NCI-H1092 (cell line): ENCODE measurements around the gene DSTN.
"Not testable (repeated sequence)": the region's sequence is repeated elsewhere in the genome, so short reads cannot be mapped to it uniquely, and the experiment has no call there.

ENCODE experiments used
- DNase-seq: peaks from one replicate; lab custom pipeline; 2025; lab: John Stamatoyannopoulos, UW

The DSTN gene

DNA sequence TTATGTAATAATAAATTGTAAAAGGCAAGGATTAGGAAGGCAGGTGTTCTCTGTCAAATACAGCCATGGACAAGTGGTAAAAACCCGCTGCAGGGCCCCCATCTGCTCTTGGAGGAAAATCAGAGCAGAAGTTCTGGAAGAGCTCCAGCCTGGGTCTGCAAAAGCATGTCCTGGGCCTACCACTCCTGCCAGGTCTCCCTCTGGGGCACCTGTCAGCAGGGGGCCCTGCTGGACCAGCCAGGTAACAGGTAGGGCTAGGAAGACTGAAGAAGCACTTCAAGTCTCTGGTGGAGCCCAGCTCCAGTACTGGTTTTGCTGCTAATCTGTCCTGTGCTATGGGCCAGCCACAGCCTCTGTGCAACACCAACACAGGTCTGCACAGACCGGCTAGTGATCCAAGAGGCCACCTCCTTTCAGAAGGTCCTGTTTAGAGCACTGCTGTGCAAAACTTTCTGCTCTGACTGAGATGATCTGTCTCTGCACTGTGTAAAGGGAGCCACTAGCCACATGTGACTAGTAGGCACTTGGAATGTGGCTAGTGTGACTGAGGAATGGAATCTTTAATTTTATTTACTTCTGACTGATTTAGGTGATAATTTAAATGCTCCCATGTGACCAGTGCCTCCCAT is 82.0 kb downstream of the DSTN start:
- DNase-seq, result no peak

DNA sequence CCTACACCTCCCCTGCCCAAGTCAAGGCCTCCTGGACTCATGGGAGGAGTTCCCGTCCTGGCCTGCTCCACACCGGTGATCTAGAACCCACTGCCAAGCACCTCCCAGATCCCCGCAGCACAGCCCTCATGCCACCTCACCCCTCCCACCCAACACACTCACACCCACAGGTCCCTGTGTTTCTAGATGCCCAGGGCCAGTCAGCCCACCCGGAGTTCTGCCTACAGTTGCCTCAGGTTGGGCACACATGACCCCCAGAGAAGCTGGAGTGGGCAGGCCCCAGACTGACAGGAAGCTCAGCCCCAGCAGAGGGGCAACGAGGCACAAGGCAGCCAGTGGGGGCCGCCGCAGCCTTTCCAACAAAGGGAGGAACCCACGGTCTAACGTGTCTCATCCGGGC is 82.5 kb downstream of the DSTN start:
- DNase-seq, result no peak

DNA sequence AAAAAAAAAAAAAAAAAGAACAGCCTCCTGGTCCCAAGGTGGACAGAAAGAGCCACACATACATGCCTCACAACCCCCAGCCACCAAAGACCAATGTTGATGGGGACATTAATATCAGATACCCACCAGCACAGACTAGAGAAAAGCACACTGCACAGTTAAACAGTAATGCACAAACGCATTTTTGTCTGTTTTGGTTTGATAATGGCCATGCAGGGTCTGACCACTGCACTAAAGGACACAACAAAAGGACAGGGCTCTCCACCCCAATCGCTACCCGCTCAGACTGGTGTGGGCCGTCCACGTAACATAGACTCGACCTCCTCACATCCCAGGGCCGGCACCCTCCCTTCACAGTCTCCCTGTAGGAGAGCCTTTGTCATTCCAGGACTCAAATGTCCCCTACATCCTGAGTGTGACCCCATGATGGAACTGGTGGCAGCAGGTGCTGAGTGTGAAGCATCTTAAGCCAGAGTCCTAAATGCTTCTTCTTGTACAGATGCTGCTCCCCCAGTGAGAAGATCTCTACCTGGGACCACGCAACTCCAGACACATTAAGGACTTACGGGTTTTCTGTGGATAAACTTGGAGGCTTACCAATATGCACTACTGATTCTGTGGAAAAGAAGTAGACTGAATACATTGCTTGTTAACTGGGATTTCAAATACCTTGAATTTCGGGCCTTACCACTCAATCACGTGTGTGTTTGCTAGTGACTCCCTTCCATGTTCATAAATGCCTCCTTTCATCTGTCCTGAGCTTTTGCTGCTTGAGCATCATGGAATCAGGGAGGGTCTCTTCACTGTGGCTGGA is 84.2 kb downstream of the DSTN start:
- DNase-seq, result no peak

DNA sequence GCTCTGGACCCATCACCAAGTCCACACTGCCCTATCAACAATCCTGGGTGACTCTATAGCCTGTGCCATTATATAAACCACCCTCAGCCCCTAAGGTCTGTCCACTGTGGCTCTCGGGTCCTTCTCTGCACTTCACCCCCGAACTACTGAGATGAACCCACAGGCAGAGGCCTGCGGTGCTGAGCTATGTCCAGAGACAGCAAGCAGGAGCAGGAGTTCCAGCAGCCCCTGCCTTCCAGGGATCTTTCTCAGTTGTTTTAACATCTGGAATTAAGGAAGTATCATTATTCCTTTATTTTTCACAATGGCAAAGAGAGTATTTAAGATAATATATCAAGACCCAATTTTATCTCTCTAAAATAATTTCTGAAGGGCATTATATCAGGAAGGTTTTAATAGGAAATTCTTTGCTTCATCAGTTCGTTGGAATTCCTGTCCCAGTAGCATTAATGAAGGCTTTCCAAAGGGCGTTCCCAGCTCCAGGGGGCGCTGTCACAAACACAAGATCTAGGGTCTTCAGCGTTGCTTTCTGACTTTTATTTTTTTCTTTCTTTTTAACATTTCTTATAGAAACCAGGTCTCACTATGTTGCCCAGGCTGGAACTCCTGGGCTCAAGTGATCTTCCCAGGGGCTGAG is 84.9 kb downstream of the DSTN start:
- no peak for DNase-seq

DNA sequence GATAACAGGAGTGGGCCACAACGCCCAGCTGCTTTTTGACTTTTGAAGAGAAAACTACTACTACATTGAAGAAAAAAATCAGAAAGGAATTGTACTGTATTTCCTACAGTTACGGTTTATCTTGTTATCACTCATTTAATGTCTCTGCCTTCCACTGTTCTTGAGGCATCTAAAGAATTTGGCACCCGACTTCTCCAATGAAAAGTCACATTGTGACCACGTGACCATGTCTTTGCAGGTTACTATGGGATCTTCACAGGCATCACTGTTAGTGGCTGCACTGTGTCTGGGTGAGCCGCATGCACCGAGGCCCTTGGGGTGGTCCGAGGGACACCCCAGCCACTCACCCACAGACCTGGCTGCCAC is 85.4 kb downstream of the DSTN start:
- DNase-seq, result no peak

DNA sequence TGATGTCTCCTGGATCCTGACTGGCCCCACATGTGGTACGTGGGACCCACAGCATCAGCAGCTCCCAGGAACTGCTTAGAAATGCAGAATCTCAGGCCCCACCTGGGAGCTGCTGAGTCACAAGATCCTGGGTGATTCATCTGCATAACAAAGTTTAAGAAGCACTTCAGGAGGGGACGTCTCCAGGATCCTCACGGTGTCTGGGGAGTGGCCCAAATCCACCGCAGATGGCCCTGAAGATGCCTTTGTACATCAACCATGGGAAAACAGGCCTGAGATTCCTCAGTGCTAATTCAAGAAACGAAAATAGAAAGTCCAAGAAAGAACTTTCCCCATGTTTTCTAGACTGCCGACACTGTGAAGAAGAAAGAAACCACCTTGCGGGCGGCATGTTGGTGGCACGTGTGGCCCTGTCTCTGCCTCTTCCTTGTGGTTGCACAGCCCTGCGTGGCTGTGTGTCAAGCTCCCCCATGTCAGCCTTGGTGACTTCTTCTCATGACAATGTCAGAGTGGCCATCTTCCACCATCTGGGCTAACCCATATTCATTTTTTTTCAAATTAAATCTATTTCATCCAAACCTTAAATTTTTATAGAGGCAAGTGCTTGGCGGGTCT is 86.1 kb downstream of the DSTN start:
- DNase-seq, result no peak

DNA sequence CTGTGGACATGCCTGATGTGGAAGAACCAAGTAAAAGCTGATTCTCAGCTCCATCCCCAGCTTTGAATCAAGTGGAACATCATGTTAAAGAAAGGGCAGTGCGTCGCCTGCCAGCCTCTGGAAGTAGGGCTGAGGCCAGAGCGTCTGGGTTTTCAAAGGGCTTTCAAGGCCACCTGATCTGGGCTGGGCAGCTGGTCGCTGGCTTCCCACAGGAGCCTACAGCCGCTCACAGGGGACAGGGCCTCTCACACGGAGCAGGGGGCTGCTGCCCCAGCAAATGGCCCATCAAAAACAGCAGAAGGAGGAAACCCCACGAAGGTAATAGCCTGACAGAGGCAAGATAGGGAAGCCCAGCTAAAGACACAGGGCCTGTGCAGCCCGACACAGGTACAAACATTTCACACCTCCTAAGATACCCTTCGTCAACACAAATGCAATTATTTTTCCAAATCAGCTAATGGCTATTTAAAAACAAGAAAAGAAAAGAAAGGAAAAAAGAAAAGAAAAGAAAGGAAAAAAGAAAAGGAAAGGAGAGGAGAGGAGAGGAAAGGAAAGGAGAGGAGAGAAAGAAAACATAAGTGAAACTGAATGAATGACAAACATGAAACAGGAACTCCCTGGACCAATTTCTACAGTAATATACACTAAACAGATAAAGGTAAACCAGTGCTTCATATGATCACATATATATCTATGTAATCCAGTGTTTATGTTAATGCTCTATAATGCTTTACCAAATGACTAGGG is 87.4 kb downstream of the DSTN start:
- no peak for DNase-seq

DNA sequence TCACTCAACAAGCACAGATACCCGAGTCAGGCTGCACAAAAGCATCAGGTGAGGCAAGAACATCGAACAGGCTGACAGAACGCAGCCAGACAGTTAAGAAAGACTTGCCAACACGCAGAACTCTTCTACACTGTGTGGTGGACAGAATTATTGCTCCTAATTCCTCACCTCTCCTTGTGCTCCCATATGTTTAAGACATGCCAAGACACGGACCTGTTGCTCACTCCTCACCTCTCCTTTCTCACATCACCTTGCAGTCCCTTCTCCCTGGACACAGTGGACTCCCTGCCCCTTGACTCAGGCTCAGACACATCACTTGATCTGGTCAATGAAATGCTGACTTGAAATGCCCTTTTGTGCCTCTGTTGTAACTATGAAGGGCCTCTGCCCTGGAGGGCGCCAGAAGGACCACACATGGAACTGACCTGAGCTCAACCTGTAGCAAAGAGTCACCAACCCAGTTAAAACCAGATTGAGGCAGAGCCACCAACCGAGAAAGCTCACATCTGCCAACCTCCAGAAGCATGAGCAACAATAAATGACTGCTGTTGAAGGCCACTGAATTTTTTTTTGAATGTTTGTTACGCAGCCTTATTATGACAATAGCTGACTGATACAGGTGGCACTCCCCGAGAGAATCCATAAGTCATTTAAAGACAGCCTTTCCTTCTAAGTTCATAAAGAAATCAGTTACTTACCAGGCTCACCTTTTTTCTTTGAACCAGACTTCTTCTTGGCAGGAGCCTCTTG is 88.2 kb downstream of the DSTN start:
- DNase-seq, result no peak

DNA sequence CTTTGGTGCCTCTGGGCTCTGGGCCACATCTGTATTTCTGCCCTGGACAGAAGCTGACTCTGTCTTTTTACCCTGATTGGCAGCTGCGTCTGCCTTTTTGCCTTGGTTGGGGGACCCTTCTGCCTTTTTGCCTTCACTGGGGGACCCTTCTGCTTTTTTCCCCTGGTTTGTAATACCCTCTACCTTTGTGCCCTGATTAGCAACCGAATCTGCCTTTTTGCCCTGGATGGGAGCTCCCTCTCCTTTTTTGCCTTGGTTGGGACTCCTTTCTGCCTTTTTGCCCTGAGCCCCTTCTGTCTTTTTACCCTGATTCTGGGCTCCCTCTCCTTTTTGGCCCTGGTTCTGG is 88.7 kb downstream of the DSTN start:
- no peak for DNase-seq

DNA sequence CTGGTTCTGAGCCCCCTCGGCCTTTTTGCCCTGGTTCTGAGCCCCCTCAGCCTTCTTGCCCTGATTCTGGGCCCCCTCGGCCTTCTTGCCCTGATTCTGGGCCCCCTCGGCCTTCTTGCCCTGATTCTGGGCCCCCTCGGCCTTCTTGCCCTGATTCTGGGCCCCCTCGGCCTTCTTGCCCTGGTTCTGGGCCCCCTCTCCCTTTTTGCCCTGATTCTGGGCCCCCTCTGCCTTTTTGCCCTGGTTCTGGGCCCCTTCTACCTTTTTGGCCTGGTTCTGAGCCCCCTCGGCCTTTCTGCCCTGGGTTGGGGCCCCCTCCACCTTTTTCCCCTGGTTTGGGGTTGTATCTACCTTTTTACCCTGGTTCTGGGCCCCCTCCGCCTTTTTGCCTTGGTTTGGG is 89.5 kb downstream of the DSTN start:
- DNase-seq, result not testable (repeated sequence)
